IPS-18a (cell line): ENCODE measurements around the gene OPN3.
"Not testable (repeated sequence)": the region's sequence is repeated elsewhere in the genome, so short reads cannot be mapped to it uniquely, and the experiment has no call there.

ENCODE experiments used
- H3K27ac ChIP-seq: one replicate; pipeline ENCODE4 v1.5.1; 2013; ENCODE audit warnings: low read length
- H3K27me3 ChIP-seq: one replicate; pipeline ENCODE4 v1.6.1; 2013; ENCODE audit warnings: mild to moderate bottlenecking, low read length; ENCODE audit not compliant: control insufficient read depth, insufficient read depth
- H3K36me3 ChIP-seq: one replicate; pipeline ENCODE4 v1.6.1; 2013; ENCODE audit warnings: low read depth, low read length; ENCODE audit not compliant: control insufficient read depth
- H3K4me1 ChIP-seq: one replicate; pipeline ENCODE4 v1.6.1; 2013; ENCODE audit warnings: low read depth, low read length; ENCODE audit not compliant: control insufficient read depth
- H3K4me3 ChIP-seq: one replicate; pipeline ENCODE4 v1.5.1; 2013; ENCODE audit warnings: low read length
- H3K9ac ChIP-seq: one replicate; pipeline ENCODE4 v1.6.1; 2013; ENCODE audit warnings: mild to moderate bottlenecking, low read length, moderate library complexity
- H3K9me3 ChIP-seq: one replicate; pipeline ENCODE4 v1.6.1; 2013; ENCODE audit warnings: low read depth, low read length; ENCODE audit not compliant: control insufficient read depth

The OPN3 gene

DNA sequence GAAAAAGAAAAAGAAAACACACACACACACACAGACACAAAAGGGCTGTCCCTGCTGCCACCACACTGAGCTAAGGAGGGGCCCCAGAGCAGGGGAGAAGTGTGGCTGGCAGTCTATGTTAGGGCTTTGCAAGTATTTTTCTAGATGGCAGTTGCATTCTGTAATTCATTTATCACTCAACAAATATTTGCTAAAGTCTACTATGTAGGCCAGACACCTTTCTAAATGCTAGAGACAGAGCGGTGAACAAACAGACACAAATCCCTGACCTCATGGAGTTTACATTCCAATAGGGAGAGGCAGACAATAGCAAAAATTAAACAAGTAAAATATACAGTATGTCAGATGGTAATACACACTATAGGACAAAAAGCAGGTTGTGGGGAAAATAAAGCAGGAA lies 32.1 kb upstream of the OPN3 start:
- Histone ChIP-seq H3K9me3 (no peaks in the 10 kb centered on the region), H3K27ac (no peak overlapping the region), H3K4me3 (no peak overlapping the region), H3K9ac (no peak overlapping the region), H3K27me3 (no peaks in the 10 kb centered on the region), H3K4me1 (no peaks in the 10 kb centered on the region), H3K36me3 (no peaks in the 10 kb centered on the region)

- no peak overlapping the region for H3K27ac ChIP-seq
- H3K4me3 ChIP-seq: no peak overlapping the region
Observed at GRCh38 chr1:241666419-241666818, 26.2 kb upstream of the OPN3 start.

GRCh38 chr1:241660424-241660972 lies 20.3 kb upstream of the OPN3 start:
- Histone ChIP-seq H3K27me3 (no peaks in the 10 kb centered on the region), H3K4me1 (no peaks in the 10 kb centered on the region), H3K36me3 (no peaks in the 10 kb centered on the region), H3K9ac (no peak overlapping the region), H3K4me3 (no peak overlapping the region), H3K27ac (no peak overlapping the region), H3K9me3 (no peaks in the 10 kb centered on the region)

More at GRCh38 chr1:241666419-241666818, 26.2 kb upstream of the OPN3 start:
- H3K4me1 ChIP-seq: no peaks in the 10 kb centered on the region
- H3K27me3 ChIP-seq: no peaks in the 10 kb centered on the region
- no peaks in the 10 kb centered on the region for H3K9me3 ChIP-seq
- H3K36me3 ChIP-seq: no peaks in the 10 kb centered on the region
- H3K9ac ChIP-seq: no peak overlapping the region

DNA sequence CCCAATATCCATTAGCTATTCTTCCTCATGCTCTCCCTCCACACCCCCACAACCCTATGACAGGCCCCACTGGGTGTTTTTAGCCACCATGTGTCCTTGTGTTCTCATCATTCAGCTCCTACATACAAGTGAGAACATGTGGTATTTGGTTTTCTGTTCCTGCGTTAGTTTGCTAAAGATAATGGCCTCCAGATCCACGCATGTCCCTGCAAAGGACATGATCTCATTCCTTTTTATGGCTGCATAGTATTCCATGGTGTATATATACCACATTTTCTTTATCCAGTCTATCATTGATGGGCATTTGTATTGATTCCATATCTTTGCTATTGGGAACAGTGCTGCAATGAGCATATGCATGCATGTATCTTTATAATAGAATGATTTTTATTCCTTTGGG lies 18.8 kb upstream of the OPN3 start:
- H3K9ac ChIP-seq, H3K9me3 ChIP-seq, H3K27me3 ChIP-seq, H3K4me1 ChIP-seq, H3K27ac ChIP-seq, H3K36me3 ChIP-seq, H3K4me3 ChIP-seq: not testable (repeated sequence)

- no peaks in the 10 kb centered on the region for H3K36me3 ChIP-seq
- H3K27me3 ChIP-seq: no peaks in the 10 kb centered on the region
- H3K27ac ChIP-seq: no peak overlapping the region
- H3K4me3 ChIP-seq: no peak overlapping the region
- H3K9me3 ChIP-seq: no peaks in the 10 kb centered on the region
- H3K4me1 ChIP-seq: no peaks in the 10 kb centered on the region
- H3K9ac ChIP-seq: no peak overlapping the region
Observed at GRCh38 chr1:241658081-241658793, 18.1 kb upstream of the OPN3 start.

DNA sequence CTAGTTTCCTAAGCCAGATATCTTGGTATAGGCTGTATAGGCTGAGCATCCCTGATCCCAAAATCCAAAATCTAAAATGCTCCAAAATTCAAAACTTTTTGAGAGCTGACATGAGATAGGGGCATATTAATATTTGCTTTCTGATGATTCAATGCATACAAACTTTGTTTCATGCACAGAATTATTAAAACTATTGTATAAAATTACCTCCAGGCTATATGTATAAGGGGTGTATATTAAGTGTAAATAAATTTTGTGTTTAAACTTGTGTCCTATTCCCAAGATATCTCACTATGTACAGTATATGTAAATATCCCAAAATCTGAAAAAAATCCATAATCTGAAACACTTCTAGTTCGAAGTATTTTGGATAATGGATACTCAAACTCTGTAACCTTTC lies 14.5 kb upstream of the OPN3 start:
- Histone ChIP-seq H3K36me3 (no peaks in the 10 kb centered on the region), H3K4me3 (no peak overlapping the region), H3K27me3 (no peaks in the 10 kb centered on the region), H3K4me1 (no peaks in the 10 kb centered on the region), H3K9ac (no peak overlapping the region), H3K9me3 (no peaks in the 10 kb centered on the region), H3K27ac (no peak overlapping the region)

- Histone ChIP-seq H3K9ac (no peak overlapping the region), H3K27me3 (no peaks in the 10 kb centered on the region), H3K27ac (no peak overlapping the region), H3K36me3 (no peaks in the 10 kb centered on the region), H3K4me1 (no peaks in the 10 kb centered on the region), H3K4me3 (no peak overlapping the region), H3K9me3 (no peaks in the 10 kb centered on the region)
Observed at GRCh38 chr1:241654019-241654418, 13.8 kb upstream of the OPN3 start.

GRCh38 chr1:241652012-241652411 lies 11.8 kb upstream of the OPN3 start, which contains the start of gene WDR64:
Gene WDR64, plus strand, starts transcription at chr1:241652281. Its CDS starts 204 bp downstream, at chr1:241652485.
- Histone ChIP-seq H3K9me3 (no peaks in the 10 kb centered on the region), H3K27ac (no peak within 1 kb of the TSS), H3K9ac (no peak within 1 kb of the TSS), H3K36me3 (no peaks in the 10 kb centered on the region), H3K4me1 (no peaks in the 10 kb centered on the region), H3K4me3 (no peak within 1 kb of the TSS), H3K27me3 (no peaks in the 10 kb centered on the region)

DNA sequence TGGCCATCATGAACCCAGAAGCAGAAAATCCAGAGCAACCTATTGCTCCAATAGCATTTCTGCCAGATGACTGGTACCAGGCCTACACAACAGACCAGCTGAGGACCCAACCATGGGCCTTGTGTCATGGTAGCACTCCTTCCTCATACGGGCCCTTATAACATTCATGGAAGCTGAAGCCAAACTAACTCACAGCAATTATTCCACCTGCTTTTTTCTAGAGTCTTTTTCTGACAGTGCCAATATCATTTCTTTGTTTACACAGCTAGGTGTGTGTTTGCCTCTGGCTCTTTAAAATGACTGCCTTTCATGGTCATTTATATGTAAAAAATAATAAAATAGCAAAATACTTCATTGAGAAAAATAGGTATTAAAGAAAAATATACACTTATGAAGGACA lies 8.0 kb upstream of the OPN3 start:
- Histone ChIP-seq H3K4me3 (no peak overlapping the region), H3K27me3 (no peaks in the 10 kb centered on the region), H3K9ac (no peak overlapping the region), H3K9me3 (no peaks in the 10 kb centered on the region), H3K27ac (no peak overlapping the region), H3K4me1 (no peaks in the 10 kb centered on the region), H3K36me3 (no peaks in the 10 kb centered on the region)

- no peak overlapping the region for H3K27ac ChIP-seq
- no peak overlapping the region for H3K9ac ChIP-seq
- no peak overlapping the region for H3K4me3 ChIP-seq
- H3K36me3 ChIP-seq: no peaks in the 10 kb centered on the region
- no peaks in the 10 kb centered on the region for H3K4me1 ChIP-seq
- no peaks in the 10 kb centered on the region for H3K9me3 ChIP-seq
- no peaks in the 10 kb centered on the region for H3K27me3 ChIP-seq
Observed at GRCh38 chr1:241647658-241648057, 7.5 kb upstream of the OPN3 start.

DNA sequence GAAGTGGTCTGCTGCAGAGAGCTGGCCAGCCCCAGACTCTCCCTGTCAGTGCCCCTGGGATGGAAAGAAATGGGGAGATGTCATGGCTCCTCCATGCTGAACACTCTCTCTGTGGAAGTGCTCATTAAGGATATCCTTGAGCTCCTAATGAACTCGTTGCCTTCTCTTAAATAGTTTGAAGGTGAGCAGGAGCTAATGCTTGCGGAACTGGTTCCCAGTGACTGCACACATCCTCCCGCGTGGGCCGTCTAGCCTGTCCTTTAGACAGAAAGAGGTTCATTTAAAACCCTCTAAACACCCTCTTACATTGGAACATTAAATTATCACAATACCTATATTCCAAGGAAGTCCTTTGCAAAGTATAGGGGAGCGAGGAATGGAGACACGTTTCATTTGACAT lies 6.0 kb upstream of the OPN3 start:
- Histone ChIP-seq H3K27me3 (no peaks in the 10 kb centered on the region), H3K9ac (no peak overlapping the region), H3K9me3 (no peaks in the 10 kb centered on the region), H3K27ac (no peak overlapping the region), H3K4me3 (no peak overlapping the region), H3K36me3 (no peaks in the 10 kb centered on the region), H3K4me1 (no peaks in the 10 kb centered on the region)

GRCh38 chr1:241645199-241645598 lies 5.0 kb upstream of the OPN3 start:
- H3K36me3 ChIP-seq: no peaks in the 10 kb centered on the region
- no peaks in the 10 kb centered on the region for H3K9me3 ChIP-seq
- H3K4me3 ChIP-seq: no peak overlapping the region
- H3K9ac ChIP-seq: no peak overlapping the region
- no peak overlapping the region for H3K27ac ChIP-seq
- H3K27me3 ChIP-seq: no peaks in the 10 kb centered on the region
- H3K4me1 ChIP-seq: no peaks in the 10 kb centered on the region
